ENCODE results near the gene MTSS2.

Gene MTSS2

GRCh38 chr16:70685938-70686375 is at the start of gene MTSS2:
Gene MTSS2 (minus strand): TSS chr16:70686053. CDS start chr16:70685791, 262 bp downstream.
- DNase-seq (ENCODE audit: low spot score), result peak; percentile 98

GRCh38 chr16:70735141-70735979 is 49.5 kb upstream of the MTSS2 start:
- peak; percentile 84 for DNase-seq (ENCODE audit: low spot score)

GRCh38 chr16:70734522-70735095 is 48.8 kb upstream of the MTSS2 start:
- no peak for DNase-seq (ENCODE audit: low spot score)

- DNase-seq (ENCODE audit: low spot score), result no peak
These were observed 45.1 kb upstream of the MTSS2 start for GRCh38 chr16:70730944-70731343.

- no peak for DNase-seq (ENCODE audit: low spot score)
These were observed 44.2 kb upstream of the MTSS2 start for GRCh38 chr16:70730031-70730430.

- no peak for DNase-seq (ENCODE audit: low spot score)
These were observed 43.4 kb upstream of the MTSS2 start for GRCh38 chr16:70729292-70729691.

- DNase-seq (ENCODE audit: low spot score), result no peak
These were observed 42.3 kb upstream of the MTSS2 start for GRCh38 chr16:70728150-70728549.

GRCh38 chr16:70726892-70727361 is 41.1 kb upstream of the MTSS2 start:
- DNase-seq (ENCODE audit: low spot score), result no peak

- DNase-seq (ENCODE audit: low spot score), result no peak
These were observed 40.3 kb upstream of the MTSS2 start for GRCh38 chr16:70725912-70726828.

- DNase-seq (ENCODE audit: low spot score), result no peak
These were observed 39.4 kb upstream of the MTSS2 start for GRCh38 chr16:70725024-70725911.

- no peak for DNase-seq (ENCODE audit: low spot score)
These were observed 38.5 kb upstream of the MTSS2 start for GRCh38 chr16:70724146-70725023.

GRCh38 chr16:70723740-70724145 is 37.9 kb upstream of the MTSS2 start:
- no peak for DNase-seq (ENCODE audit: low spot score)

GRCh38 chr16:70721202-70721963 is 35.5 kb upstream of the MTSS2 start:
- no peak for DNase-seq (ENCODE audit: low spot score)

GRCh38 chr16:70720425-70721201 is 34.8 kb upstream of the MTSS2 start:
- DNase-seq (ENCODE audit: low spot score), result no peak

GRCh38 chr16:70717065-70717464 is 31.2 kb upstream of the MTSS2 start:
- DNase-seq (ENCODE audit: low spot score), result no peak

- no peak for DNase-seq (ENCODE audit: low spot score)
These were observed 30.1 kb upstream of the MTSS2 start for GRCh38 chr16:70715860-70716357.

GRCh38 chr16:70715055-70715858 is 29.4 kb upstream of the MTSS2 start:
- peak; percentile 92 for DNase-seq (ENCODE audit: low spot score)
